PFSK-1 (cell line): ENCODE results near the gene NPHP1.

ENCODE experiments used
- FOXP2 ChIP-seq: optimal IDR thresholded peaks from 2 replicates; pipeline ENCODE3; 2011; ENCODE audit warnings: borderline replicate concordance, control low read depth, inconsistent platforms; ENCODE audit not compliant: insufficient read depth; ENCODE audit errors: extremely low read length, extremely low read depth
- POLR2AphosphoS5 ChIP-seq: IDR thresholded peaks from 2 replicates; pipeline ENCODE4 v1.6.1; 2012; ENCODE audit warnings: low read depth, mild to moderate bottlenecking, control low read depth, low read length, moderate library complexity
- REST ChIP-seq, 2 experiments: IDR thresholded peaks; 2 replicates each; pipeline versions ENCODE4 v1.6.1 to v1.8.0; 2011 to 2012; ENCODE audit warnings: low read depth in 2 of 2, low read length in 2 of 2, control low read depth in 1 of 2, inconsistent platforms in 1 of 2, mild to moderate bottlenecking in 1 of 2, moderate library complexity in 1 of 2; ENCODE audit not compliant: insufficient read depth in 1 of 2
- SIN3A ChIP-seq: IDR thresholded peaks from 2 replicates; pipeline ENCODE4 v1.6.1; 2012; ENCODE audit warnings: mild to moderate bottlenecking, low read length, moderate library complexity, borderline replicate concordance; ENCODE audit not compliant: insufficient read depth
- TAF1 ChIP-seq: IDR thresholded peaks from 2 replicates; pipeline ENCODE4 v1.6.1; 2012; ENCODE audit warnings: low read length, control low read depth, borderline replicate concordance; ENCODE audit not compliant: insufficient read depth

Gene NPHP1

GRCh38 chr2:110107092-110108079, 97.4 kb downstream of the NPHP1 start:
- no peak for TF ChIP-seq POLR2AphosphoS5
- TF ChIP-seq FOXP2 = no peak
- TF ChIP-seq REST (IDR thresholded peaks at IDR 0.05; ENCODE audit: insufficient read depth in 1 of 2, low read depth in 2 of 2, low read length in 2 of 2) = no peak
- TF ChIP-seq TAF1 = no peak
- TF ChIP-seq SIN3A = no peak

GRCh38 chr2:110106642-110107041, 98.2 kb downstream of the NPHP1 start:
- TF ChIP-seq SIN3A (no peak), POLR2AphosphoS5 (no peak), FOXP2 (no peak), REST (IDR thresholded peaks at IDR 0.05; ENCODE audit: insufficient read depth in 1 of 2, low read depth in 2 of 2, low read length in 2 of 2) (no peak), TAF1 (no peak)

GRCh38 chr2:110105608-110106467, 99.0 kb downstream of the NPHP1 start:
- no peak for TF ChIP-seq TAF1
- TF ChIP-seq POLR2AphosphoS5 = no peak
- no peak for TF ChIP-seq REST (IDR thresholded peaks at IDR 0.05; ENCODE audit: insufficient read depth in 1 of 2, low read depth in 2 of 2, low read length in 2 of 2)
- no peak for TF ChIP-seq FOXP2
- TF ChIP-seq SIN3A = no peak

GRCh38 chr2:110105183-110105582, 99.6 kb downstream of the NPHP1 start:
- TF ChIP-seq TAF1 = no peak
- TF ChIP-seq POLR2AphosphoS5 = no peak
- TF ChIP-seq SIN3A = no peak
- TF ChIP-seq FOXP2 = no peak
- no peak for TF ChIP-seq REST (IDR thresholded peaks at IDR 0.05; ENCODE audit: insufficient read depth in 1 of 2, low read depth in 2 of 2, low read length in 2 of 2)
